ENCODE results near the gene BCAR3.
"Not testable (repeated sequence)": the region's sequence is repeated elsewhere in the genome, so short reads cannot be mapped to it uniquely, and the experiment has no call there.

Gene BCAR3

GRCh38 chr1:93687542-93687941 lies 5.9 kb upstream of the BCAR3 start:
- no peak for DNase-seq

DNA sequence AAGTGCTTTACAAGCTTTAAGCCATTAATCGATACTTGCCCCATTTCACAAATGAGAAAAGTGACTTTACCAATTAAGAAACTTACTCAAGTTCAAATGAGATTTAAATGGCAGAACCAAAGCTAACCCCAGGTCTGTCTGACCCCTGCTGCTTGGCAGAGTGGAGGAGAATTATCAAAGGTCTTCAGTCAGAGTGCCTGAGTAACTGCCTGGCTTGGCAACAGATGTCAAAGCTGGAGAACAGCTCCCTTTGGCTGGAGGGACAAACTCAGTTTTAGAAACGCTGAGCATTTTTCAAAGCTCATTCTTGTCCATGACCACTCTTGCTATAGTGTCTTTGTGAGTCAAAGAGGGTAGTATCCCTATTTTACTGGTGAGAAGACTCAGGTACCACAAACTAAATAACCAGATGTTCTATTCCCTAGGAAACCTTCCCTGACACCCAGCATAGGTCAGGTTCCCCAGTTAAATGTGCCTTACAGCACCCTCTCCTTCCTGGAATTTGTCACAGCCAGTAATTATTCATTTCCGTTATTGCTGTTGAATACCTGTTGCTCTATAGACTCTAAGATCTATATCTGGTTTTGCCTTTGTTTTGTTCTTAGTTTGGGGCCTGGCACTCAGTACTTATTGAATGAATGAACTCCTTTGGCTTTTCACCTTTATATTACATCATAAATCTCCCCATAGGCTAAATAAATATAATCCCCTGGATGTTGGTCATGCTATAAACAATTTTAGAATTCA lies 5.0 kb upstream of the BCAR3 start:
- no peak for DNase-seq

- DNase-seq: no peak
These were observed 4.3 kb upstream of the BCAR3 start for GRCh38 chr1:93685918-93686317.

DNA sequence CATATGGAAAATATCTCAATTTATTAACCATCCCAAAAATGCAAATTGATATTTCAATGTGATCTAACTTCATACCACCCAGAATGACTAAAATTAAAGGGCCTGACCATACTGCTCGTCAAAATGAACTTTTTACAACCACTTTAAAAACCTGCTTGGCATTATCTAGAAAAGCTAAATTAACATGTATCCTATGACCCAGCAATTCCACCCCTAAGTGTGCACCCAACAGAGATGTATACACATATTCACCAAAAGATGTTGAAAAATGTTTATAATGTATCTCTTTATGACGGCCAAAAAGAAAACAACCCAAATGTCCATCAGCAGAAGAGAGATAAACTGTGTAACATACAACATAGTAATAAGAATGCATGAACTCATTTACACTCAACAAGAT lies 1.6 kb upstream of the BCAR3 start:
- no peak for DNase-seq

DNA sequence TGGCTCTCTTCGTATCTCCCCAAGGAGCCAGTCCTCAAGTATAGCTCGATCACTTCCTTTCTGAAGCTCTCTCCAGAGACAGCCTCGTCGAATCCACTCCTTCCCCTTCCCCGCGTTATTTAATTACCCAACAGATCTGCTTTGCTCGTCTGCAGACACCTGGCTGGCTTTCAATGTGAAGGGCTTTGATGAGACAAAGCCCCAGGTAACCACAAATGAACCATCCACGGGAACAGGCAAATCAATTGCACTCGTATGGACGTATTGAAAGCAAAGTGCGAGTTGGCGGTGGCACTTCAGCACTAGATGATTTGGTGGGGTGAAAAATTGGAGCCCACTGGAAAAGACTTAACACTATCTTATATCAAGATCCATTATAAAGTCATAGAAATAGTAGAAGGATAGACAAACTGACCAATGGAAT lies 364 bp upstream of the BCAR3 start:
- no peak for DNase-seq

- peak; percentile 52 for DNase-seq
These were observed 1.1 kb downstream of the BCAR3 start for GRCh38 chr1:93680420-93681100.

- no peak for DNase-seq
These were observed 1.6 kb downstream of the BCAR3 start for GRCh38 chr1:93680076-93680419.

DNA sequence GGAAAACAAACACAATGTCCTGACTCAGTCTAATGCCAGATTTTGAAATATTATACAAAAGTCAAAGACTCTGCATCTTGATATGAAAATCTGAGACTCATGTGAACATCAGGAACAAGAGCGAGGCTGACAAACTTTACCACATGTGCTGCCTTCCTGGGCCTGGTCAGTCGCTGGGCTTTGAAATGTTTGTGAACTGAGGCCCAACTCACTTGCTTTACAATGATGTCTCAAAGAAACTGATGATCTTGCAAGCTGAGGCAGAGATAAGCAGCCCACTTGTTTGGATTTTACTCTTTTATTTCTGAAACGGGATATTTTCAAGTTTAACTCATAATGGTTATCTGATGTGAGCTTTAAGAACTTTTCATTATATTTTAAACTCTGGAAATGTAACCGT lies 2.1 kb downstream of the BCAR3 start:
- DNase-seq: no peak

GRCh38 chr1:93678946-93679480 lies 2.6 kb downstream of the BCAR3 start:
- no peak for DNase-seq

DNA sequence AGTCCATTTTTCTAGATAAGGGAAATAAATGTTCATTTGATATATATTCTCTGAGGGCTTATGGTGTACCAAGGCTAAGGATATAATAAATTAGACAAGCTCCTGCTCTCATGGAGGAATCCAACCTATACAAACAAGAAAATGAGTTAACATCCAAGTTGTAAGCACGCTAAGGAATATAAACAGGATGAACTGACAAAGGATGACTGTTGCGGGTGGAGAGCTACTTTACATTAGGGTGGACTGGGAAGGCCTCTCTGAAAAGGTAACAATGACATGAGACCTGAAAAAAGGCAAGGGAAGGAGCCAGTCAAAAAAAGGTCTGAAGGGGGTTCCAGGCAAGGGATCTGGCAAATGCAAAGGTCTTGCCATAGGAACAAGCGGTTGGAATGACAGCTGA lies 3.1 kb downstream of the BCAR3 start:
- no peak for DNase-seq

DNA sequence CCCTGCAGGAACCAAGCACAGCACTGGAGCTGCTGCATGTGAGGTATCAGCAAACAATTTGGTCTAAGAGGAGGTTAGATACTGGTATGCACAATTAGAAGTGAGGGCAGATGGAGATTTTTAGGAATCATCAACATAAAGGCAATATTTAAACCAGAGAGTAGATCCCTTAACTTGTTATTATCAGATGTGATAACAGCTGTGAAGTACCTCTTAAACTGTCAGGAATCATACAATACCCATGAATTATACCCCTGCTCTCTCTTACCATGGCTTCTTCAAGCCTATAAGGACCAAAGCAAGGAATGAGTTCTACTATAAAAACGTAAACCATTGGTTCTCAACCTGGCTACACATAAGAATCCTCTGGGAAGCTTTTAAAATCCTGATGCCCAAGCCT lies 3.9 kb downstream of the BCAR3 start:
- DNase-seq: no peak

DNA sequence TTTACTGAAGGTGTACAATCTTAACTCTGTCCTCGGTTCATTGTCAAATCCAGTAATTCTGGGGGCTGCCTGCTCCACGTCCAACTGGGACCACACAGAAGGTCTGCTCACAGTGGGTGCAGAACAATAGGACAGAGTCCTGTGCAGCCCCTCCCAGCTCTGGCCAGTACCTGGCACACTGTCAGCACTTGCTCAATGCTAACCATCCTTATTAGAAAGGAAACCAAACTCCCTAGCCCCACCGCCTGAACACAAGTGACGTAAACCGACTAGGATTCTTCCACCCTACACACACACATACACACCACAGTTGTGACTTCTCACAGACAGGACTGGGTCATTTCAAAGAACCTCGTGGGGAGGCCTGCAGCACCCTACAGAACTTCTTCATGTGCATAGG lies 5.2 kb downstream of the BCAR3 start:
- no peak for DNase-seq

DNA sequence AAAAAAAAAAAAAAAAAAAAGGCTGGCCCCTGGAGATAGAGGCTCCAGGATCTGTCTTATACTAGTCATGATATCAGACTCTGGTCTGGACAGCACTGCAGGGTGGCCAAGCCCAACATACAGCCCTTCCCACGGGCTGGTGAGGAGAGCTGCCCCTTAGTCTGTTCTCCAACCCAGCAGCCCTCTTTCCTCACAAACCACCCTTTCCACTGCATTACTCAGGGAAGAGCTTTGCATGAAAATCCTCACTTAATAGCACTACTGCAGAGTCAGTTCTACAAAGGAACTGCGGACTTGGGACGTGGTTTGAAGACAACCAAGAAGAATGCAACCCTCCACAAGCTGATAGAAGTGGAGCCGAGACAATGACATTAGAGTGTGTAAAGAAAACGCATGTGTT lies 5.7 kb downstream of the BCAR3 start:
- DNase-seq: no peak

DNA sequence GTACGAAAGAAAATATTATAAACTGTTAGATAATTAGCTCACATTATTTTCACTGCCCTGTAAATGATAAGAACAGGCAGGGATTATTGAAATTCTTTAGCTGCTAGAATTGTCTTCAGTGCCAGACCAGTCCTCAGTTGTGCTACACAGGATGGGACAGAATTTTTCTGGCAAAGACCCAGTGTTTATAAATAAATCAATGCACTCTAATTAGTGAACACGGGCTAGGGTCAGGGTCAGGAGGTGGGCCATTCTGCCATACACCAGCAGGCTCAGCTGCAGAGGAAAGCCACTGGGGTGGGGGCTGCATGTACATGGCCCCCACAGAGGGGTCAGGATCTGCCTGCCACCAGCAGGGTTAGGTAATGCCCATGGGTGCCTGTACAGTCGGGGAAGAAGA lies 6.4 kb downstream of the BCAR3 start:
- no peak for DNase-seq

DNA sequence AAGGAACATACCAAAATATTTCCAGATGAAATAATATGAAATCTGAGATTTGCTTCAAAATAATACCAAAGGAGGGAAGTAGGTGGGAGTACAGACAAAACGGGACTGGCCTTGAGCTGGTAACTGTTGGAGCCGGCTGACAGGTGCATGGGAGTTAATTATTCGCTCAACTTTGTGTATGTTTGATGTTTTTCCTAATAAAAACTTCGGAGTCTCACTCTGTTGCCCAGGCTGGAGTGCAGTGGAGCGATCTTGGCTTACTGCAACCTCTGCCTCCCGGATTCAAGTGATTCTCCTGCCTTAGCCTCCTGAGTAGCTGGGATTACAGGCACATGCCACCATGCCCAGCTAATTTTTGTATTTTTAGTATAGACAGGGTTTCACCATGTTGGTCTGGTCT lies 7.6 kb downstream of the BCAR3 start:
- not testable (repeated sequence) for DNase-seq

DNA sequence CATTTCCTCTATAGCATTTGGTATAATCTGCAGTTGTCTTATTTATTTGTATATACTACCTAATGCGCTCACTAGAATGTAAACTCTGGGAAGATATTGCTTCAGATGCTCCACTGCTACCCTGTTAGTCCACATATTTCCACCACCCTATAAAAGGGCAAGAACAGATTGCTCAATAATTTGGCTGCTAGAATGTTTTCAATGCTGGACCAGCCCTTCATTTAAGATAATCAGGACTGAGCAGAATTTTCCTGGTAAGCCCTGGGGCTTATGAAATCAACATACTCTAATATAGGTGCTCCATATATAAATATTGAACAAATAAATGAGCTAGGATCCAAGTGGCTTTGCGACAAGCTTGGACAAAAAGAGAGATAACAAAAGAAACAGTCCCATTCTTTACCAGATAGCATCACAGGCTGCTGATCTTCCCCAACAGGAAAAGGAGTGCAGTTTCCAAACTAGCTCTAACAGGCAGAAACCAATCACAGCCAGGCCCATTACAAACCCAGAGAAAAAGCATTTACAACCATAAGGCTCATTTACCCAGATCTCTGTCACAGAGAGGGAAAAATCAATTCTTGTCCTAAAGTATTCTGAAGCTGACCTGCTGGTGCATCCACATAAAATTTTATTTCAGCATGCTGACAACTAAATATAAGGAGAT lies 8.3 kb downstream of the BCAR3 start:
- DNase-seq: no peak

GRCh38 chr1:93672477-93673162 lies 9.0 kb downstream of the BCAR3 start:
- DNase-seq: no peak

DNA sequence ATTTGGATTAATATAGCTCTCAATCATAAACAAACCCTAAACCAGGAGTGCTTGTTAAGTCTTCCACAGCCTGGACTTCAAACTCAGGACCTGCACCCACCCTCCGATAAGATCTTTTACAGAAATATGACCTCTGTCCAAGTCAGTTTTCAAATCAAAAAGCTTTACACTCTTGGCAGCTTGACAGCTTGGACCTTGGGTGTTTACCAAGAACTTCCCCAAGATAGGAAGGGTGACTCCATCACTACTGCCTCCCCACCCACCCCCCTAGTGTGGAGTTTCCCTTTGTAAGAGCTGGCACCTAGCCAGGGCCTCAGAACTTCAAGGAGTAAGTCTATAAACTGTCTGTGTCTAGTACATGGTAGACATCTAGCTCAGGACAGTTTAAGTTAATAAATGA lies 9.6 kb downstream of the BCAR3 start:
- no peak for DNase-seq

DNA sequence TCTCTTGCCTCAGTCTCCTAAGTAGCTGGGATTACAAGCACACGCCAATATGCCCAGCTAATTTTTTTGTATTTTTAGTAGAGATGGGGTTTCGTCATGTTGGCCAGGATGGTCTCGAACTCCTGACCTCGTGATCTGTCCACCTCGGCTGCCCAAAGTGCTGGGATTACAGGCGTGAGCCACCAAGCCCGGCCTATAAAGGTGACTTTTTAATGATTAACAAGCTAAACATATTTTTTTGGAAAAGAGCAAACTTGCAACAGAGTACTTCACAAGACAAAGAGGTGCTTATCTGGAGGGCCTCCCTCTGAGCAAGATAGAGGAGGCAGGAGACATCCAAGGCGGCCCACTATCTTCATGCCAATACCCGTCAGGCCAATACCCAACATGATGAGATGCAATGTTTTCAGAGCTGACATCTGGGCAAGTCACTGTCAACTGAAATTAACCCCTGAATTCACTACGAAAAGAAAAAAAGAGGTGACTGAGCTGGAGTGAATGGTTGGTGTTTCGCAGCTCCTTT lies 10.5 kb downstream of the BCAR3 start:
- no peak for DNase-seq

DNA sequence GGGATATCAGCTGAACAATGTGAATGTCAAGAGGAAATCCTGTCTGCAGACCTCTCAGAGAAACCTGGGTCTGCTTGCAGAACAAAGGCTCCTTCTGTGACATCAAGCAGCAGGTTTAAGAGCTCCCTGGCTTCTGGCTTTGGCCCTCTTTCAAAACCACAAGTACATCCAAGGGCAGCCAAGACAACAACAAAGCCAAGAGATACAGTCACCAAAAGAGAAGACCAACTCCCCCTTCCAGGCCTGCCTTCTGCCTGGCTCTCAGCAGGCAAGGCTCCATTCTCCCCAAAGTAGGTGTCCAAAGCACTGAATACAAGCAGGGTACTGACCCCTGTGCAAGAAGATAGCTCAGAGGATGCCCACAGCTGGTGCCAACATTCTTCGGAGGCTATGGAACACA lies 11.5 kb downstream of the BCAR3 start:
- DNase-seq: no peak

- DNase-seq: no peak
These were observed 12.3 kb downstream of the BCAR3 start for GRCh38 chr1:93669369-93669768.

GRCh38 chr1:93668951-93669350 lies 12.7 kb downstream of the BCAR3 start:
- DNase-seq: no peak

- DNase-seq: no peak
These were observed 13.5 kb downstream of the BCAR3 start for GRCh38 chr1:93668121-93668520.

Data from NCI-H1694 treated with DMSO at 0.1 percent for 48 hours (cell line).